Stimulated activated naive B cell treated with anti-CD40 and anti-IgM and Interleukin-4, amounts not matched to agents 10 μg/mL and 1 μg/mL and 100 μg/mL, for 72 hours (primary cell): ENCODE measurements around the gene CHST1.
A peak's percentile ranks its signal among the peaks of the same experiment; 100 is the strongest.

Experiments used
- ATAC-seq, 2 donors: fragments of 150-1000 bp; cut with Tn5 transposase; replicated peaks; 2 replicates each; pipeline ENCODE4 v1.10.0; 2021; ENCODE audit warnings: moderate library complexity in 1 of 2
- DNase-seq: peaks from one replicate; pipeline ENCODE4 v3.0.0; 2021
- H3K27ac Mint-ChIP-seq: one replicate; pipeline ENCODE4 v1.8.0; 2022; ENCODE audit warnings: mild to moderate bottlenecking, mixed read lengths
- H3K27me3 Mint-ChIP-seq, 2 donors: one replicate each; pipeline ENCODE4 v1.8.0; 2022; ENCODE audit warnings: mixed read lengths in 2 of 2
- H3K36me3 Mint-ChIP-seq, 2 donors: one replicate each; pipeline ENCODE4 v1.8.0; 2022; ENCODE audit warnings: mixed read lengths in 2 of 2, mild to moderate bottlenecking in 1 of 2
- H3K4me1 Mint-ChIP-seq, 2 donors: one replicate each; pipeline ENCODE4 v1.8.0; 2022; ENCODE audit warnings: mixed read lengths in 2 of 2, mild to moderate bottlenecking in 1 of 2
- H3K4me3 Mint-ChIP-seq, 2 donors: one replicate each; pipeline ENCODE4 v1.8.0; 2022; ENCODE audit warnings: mild to moderate bottlenecking in 2 of 2, mixed read lengths in 2 of 2, moderate library complexity in 1 of 2
- H3K9me3 Mint-ChIP-seq, 2 donors: one replicate each; pipeline ENCODE4 v1.8.0; 2022; ENCODE audit warnings: mixed read lengths in 2 of 2, mild to moderate bottlenecking in 1 of 2

CHST1 gene

DNA sequence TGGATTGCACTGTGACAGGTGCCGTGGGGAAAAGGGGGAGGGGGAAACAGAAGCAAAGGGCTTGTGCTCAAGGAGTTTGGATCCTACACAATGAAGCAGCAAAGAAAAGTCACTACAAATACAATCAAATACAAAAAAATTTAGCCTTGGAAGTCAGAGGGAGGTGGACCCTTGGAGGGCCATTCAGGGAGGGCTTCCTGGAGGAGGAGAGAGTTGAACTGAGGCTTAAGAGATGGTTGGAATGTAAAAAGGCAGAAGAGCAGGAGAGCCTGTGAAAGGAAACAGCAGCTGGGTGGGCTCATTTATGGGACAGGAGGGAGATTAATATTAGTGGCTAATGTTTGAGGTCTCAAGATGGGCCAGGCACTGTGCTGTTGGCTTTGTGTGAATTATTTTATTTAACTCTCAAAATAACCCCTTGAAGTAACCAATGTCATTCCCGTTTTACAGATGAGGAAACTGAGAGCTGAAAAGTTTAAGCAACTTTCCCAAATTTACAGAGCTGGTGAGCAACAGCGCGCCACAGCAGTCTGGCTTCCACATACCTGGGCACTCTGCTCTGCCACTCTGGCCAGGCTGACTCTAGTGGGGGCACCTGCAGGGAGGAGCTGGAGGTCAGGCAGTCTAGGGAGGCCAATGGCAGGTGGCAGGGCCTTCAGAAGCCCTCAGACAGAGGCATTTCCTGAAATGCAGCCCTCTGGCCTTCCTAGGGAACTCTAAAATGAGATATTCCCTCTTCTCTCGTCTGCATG lies 2.7 kb upstream of the CHST1 start:
- DNase-seq (no peak), ATAC-seq (no peak)
- Mint-ChIP-seq H3K36me3 (no peaks in the 10 kb centered on the region), H3K4me1 (peaks cover 4 to 5% of the 10 kb centered on the region in 2 donors), H3K4me3 (no peak overlapping the region), H3K9me3 (no peaks in the 10 kb centered on the region), H3K27ac (no peak overlapping the region), H3K27me3 (peaks cover 55 to 73% of the 10 kb centered on the region in 2 donors)

DNA sequence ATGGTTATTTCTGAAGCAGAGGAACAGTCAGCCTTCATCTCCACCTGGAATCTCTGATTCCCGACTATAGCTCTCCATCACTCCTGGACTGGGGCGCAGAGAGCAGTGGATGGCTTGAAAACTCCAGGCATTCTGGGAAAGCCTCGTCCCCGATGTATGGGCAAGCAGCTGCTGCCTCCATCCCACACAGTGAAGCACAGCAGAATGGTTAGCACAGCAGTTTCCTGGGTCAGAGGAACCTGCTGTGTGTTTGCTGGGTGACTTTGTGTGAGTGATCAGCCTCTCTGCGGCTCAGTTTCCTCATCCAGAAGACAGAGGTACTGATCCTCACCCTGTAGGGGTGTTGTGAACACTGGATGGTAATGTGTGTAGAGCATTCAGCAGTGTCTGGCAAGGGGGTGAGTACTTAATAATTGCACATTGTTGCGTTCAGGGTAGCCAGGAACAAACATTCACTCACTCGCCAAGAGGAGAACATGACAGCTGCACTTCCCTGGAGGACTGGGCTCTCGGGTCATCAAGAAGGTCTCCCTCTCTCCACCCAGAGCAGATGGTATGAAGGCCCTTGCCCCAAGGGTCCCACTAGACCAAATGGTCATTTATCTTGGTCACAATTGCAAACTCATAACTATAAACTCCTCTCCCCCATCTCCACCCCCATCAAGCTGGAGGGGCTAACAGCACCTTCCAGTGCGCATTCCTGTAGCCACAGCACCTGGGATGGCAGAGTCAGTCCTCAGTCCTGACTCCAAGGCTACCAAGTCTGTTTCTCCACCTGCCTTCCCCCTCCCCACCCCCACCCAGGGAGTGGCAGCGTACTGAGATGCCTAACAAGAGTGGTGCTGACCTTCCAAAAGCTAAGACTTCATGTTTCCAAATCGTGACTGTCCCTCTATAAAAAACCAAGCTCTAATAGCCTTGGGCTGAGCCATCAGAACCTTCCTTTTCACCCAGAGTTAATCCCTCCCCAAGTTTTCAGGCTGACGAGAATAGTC lies 1.5 kb upstream of the CHST1 start:
- no peak overlapping the region for H3K27ac Mint-ChIP-seq
- no peak for DNase-seq
- peaks cover 55 to 84% of the 10 kb centered on the region in 2 donors for H3K27me3 Mint-ChIP-seq
- H3K4me1 Mint-ChIP-seq: peaks cover 5 to 6% of the 10 kb centered on the region in 2 donors
- no peaks in the 10 kb centered on the region for H3K9me3 Mint-ChIP-seq
- ATAC-seq: no peak
- H3K4me3 Mint-ChIP-seq: no peak overlapping the region
- H3K36me3 Mint-ChIP-seq: no peaks in the 10 kb centered on the region

DNA sequence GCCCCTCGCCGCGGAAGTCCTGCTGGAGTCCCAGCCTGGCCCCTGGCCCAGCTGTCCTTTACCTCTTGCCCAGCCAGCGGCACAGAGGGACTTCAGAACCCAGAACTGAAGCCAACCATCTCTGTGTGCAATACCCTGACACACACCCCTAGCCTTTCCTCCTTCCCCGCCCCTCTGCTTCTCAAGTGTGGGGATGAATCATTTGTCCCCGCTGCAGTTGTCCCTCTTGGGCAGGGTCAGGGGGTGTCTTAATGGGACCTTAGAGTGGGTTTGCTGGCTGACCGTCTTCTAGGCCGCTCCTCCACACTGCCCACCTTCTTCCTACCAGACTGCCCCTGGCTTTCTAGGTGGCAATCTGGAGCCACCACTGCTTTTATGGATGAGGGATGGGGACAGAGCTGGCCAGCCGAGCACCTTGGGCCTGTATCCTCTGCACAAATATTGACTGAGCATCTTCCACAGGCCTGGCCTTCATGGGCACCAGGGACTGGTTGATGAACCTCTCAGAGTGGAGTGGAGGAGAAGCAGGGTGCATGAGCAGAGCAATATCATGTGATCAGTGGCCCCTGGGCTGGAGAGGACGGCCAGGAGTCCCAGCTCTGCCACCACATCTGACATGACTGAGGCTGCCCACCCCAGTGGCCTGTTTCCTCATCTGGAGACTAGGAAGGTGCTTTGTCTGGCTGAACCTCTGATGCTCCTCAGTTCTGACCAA lies 668 bp upstream of the CHST1 start:
- Mint-ChIP-seq H3K9me3 (no peaks in the 10 kb centered on the region), H3K4me3 (peak overlapping the region; percentile 69 to 74), H3K27ac (no peak overlapping the region), H3K4me1 (peaks cover 5 to 6% of the 10 kb centered on the region in 2 donors), H3K36me3 (no peaks in the 10 kb centered on the region), H3K27me3 (peaks cover 61 to 89% of the 10 kb centered on the region in 2 donors)
- DNase-seq: no peak
- ATAC-seq: no peak

DNA sequence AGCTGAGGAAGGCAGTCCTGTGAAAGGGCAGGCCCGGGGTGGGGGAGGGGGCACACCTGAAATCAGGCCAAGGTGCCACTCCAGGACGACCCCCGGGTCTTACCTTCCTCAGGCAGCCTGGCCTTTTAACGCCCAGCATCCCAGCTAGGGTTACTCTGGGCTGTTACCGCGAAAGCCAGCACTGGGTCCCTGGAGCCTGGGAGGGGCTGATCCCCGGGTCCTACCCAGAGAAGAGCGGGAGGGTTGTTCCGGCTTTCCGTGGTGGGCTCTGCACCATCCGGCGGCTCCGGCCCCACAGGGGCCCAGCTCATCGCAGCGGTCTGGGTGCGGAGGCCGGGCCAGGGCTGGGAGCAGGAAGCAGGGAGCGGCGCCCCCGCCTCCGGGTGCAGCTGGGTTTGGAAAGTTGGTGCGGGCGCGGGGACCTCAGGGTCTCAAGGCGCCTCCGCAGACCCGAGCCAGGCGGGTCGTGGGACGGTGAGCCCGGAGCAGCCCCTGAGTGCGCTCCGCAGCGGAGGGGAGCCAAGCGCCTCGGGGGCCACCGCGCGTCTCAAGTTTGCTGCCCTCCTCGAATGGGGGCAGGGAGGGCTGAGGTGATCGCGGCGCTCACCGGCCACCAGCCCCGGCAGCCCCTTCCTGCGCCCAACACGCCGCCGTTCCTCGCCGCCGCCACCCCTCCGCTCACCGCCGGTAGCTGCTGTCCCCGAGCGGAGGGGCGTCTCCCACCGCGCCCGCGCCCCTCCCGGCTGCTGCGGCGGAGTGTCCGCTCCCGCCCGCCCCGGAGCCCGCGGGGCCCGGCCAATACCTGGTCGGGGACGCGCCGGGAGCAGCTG lies 831 bp downstream of the CHST1 start:
- Mint-ChIP-seq H3K4me1 (peaks cover 5 to 6% of the 10 kb centered on the region in 2 donors), H3K4me3 (peak overlapping the region in 1 of 2 donors; percentile 38), H3K9me3 (no peaks in the 10 kb centered on the region), H3K27ac (no peak overlapping the region), H3K36me3 (no peaks in the 10 kb centered on the region), H3K27me3 (peaks cover 75 to 91% of the 10 kb centered on the region in 2 donors)
- no peak for ATAC-seq
- DNase-seq: no peak

DNA sequence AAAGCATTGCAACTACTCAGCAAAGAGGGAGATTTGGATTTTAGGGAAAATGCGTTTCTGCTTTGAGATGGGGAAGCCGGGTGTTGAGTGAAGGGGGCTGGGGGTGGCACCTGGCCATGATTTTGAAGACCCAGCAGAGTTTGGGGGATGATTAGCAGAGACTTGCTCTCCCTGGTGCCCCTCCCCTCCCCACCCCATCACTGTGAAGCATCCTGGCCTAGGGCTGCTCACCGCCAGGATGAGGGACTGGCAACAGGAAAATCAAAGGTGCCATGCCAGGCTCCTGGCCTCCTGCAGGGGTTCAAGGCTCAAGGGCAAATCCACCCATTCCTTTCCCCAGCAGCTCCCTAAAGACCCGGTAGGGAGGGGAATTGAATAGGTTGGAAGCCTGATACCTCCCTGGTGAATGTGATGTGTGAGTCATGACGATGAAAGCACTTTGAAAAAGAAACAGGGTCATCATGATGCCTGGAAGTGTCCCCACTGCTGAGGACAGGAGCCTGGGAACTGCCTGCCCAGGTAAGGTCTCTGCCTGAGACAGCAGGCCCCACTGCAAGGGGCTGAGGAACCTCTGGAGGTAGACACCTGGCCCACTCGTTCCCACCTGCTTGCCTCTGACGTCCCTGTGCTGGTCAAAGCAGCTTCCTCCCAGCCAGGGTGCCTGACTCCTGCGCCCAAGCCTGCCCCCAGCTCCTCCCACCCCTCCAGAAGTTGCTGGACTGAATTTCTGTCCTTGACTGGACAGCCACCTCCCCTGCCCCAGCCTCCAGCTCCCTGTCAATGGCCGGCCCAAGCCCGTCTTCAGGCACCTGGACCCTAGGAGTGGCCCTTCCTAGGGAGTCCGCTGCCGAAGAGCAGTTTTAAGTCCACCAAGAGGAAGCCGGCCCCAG lies 1.7 kb downstream of the CHST1 start:
- no peaks in the 10 kb centered on the region for H3K9me3 Mint-ChIP-seq
- H3K36me3 Mint-ChIP-seq: no peaks in the 10 kb centered on the region
- H3K4me1 Mint-ChIP-seq: peaks cover 5 to 6% of the 10 kb centered on the region in 2 donors
- H3K4me3 Mint-ChIP-seq: no peak overlapping the region
- DNase-seq (no peak), ATAC-seq (no peak)
- no peak overlapping the region for H3K27ac Mint-ChIP-seq
- H3K27me3 Mint-ChIP-seq: peaks cover 70 to 91% of the 10 kb centered on the region in 2 donors

DNA sequence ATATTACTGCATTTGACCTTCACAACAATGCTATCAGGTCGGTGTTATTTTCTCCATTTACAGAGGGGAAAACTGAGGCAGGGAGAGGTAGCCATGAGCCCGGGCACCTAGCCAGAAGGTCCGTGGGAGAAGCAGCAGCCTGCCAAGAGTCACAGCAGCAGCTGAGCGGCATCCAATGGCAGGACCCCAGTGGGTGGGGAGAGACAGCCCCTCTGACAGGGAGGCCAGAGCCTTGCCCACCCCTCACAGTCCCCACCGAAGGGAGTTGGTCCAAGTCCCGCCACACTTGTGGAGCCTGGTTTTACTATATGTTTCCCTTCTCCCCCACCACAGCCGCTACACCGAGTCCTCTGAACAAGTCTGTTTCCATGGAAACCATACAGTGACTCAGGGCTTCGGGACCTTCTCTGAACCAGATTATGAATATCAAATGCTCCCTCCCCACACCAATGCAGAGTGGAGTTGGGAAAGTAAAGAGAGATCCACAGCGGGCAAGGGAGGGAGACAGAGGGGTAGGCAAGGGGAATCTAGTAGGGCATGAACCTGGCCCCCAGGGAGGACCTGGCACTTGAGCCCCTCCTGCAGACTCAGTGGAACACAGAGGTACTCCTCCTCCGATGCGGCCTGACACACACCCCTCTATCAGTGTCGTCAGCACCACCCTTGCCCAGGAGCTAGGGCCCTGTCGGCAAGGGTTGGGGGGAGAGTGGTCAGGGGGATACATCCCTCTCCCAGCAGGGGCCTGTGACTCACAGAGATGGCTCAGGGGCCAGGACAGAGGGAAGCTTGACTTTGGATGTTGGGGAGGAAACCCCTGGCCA lies 2.5 kb downstream of the CHST1 start:
- H3K36me3 Mint-ChIP-seq: no peaks in the 10 kb centered on the region
- no peak for ATAC-seq
- DNase-seq: no peak
- no peaks in the 10 kb centered on the region for H3K9me3 Mint-ChIP-seq
- no peak overlapping the region for H3K27ac Mint-ChIP-seq
- H3K27me3 Mint-ChIP-seq: peaks cover 68 to 87% of the 10 kb centered on the region in 2 donors
- peaks cover 5 to 6% of the 10 kb centered on the region in 2 donors for H3K4me1 Mint-ChIP-seq
- no peak overlapping the region for H3K4me3 Mint-ChIP-seq

DNA sequence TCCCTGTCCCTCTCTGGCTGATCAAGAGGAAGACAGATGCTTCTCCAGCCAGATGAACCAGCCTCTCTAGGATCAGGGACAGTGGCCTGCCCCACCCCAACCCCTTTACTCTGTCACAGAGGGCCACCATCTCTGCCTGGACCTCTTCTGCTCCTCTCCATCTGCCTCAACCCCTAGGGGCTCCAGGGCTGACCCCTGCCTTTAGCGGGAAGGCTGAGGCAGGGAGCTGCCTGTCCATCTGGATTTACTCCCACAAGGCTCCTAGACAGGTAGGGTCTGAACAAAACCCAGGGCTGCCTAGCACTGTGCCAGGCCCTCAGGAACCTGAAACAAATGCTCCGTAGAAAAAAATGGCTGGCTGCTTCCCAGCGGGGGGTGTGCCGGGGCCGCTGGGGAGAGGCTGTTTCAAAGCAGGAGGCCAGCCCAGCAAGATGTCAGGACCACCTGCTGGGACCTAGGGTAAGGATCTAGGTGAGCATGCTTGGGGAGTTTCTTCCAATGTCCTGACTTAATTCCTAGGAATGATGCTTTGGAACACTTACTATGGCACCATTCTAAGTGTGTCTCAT lies 3.2 kb downstream of the CHST1 start:
- no peak for DNase-seq
- no peaks in the 10 kb centered on the region for H3K9me3 Mint-ChIP-seq
- H3K4me3 Mint-ChIP-seq: no peak overlapping the region
- no peak for ATAC-seq
- peaks cover 66 to 87% of the 10 kb centered on the region in 2 donors for H3K27me3 Mint-ChIP-seq
- H3K36me3 Mint-ChIP-seq: no peaks in the 10 kb centered on the region
- H3K4me1 Mint-ChIP-seq: peaks cover 5 to 6% of the 10 kb centered on the region in 2 donors
- no peak overlapping the region for H3K27ac Mint-ChIP-seq

DNA sequence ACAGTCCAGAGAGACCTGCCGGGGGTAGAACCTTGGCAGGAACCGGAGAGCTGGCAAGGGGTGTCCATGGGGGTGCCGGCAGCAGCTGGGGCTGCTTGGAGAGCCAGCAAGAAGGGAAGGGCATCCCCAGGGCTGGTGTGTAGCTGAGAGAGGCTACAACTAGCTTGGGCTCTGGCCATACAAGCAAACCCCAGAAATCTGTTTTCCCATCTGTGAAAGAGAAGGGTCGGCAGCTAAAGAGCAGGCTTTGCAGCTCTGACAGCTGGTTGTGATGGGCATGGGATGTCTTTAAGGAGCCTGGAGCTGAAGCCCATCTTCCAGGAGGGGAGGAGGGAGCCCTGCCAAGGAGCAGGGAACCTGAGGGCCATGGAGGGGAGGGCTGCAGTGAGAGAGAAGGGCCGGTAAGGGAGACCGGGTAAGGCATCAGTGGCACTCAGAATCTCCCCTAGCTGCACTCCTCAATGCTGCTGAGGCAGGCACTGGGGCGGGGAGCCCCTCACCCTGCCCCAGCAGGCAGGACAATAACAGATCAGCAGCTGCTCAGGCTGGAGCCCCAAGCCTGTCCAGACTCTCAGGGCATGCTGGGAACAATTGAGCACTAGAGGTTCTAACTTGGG lies 3.9 kb downstream of the CHST1 start:
- ATAC-seq (no peak), DNase-seq (no peak)
- Mint-ChIP-seq H3K27me3 (peaks cover 66 to 87% of the 10 kb centered on the region in 2 donors), H3K9me3 (no peaks in the 10 kb centered on the region), H3K27ac (no peak overlapping the region), H3K4me3 (no peak overlapping the region), H3K36me3 (no peaks in the 10 kb centered on the region), H3K4me1 (peaks cover 5 to 6% of the 10 kb centered on the region in 2 donors)

DNA sequence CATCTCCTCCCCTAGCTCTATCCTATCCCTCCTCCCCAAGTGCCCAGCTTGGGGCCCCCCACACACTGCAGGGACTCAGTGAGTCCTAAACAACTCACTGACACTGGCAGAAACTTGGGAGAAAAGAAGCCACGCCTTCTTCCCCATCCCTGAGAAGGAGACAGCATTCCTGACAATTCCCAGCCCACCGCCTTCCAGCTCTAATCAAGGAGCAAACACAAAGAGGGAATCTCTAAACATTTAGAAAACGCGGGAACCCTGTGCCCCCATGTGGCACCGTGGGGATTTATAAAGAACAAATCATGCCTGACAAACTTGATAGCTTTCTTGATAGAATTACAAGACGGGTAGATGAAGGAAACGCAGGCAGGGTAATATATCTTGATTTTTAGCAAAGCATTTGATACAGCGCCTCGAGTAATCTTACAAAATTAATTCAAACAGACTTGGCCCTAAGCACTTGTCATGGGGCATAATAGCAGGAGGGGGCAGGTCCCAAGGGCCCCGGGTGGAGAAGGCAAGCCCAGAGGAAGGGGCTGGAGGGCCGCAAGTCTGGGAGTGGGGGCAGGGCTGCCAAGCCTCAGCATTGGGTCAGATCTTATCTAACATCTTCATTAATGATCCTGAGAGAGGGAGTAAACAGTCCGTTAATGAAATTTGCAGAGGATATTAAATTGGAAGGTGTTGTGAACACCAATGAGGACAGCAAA lies 4.5 kb downstream of the CHST1 start:
- peaks cover 3 to 6% of the 10 kb centered on the region in 2 donors for H3K4me1 Mint-ChIP-seq
- peaks cover 65 to 87% of the 10 kb centered on the region in 2 donors for H3K27me3 Mint-ChIP-seq
- no peak overlapping the region for H3K27ac Mint-ChIP-seq

DNA sequence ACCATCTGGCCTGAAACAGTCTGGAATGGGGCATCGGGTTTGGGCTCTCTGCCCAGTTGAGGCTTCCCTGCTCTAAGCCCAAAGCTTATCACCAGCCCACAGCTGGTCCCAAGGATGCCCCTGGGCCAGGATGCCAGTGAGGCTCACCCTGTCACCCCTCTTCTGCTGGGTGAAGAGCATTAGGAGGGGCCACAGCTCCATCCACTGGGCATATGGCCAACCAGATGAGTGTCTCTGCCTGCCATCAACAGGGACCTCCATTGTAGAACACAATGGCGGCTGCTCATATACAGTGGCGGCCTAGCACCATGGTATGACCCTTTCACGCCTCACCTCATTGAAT lies 5.6 kb downstream of the CHST1 start:
- Mint-ChIP-seq H3K9me3 (no peaks in the 10 kb centered on the region), H3K27ac (no peak overlapping the region), H3K4me3 (no peak overlapping the region), H3K36me3 (no peaks in the 10 kb centered on the region), H3K27me3 (peaks cover 65 to 94% of the 10 kb centered on the region in 2 donors), H3K4me1 (peaks cover 7 to 11% of the 10 kb centered on the region in 2 donors)
- ATAC-seq (no peak), DNase-seq (no peak)

More for the DNA sequence above, 4.5 kb downstream of the CHST1 start:
- no peaks in the 10 kb centered on the region for H3K9me3 Mint-ChIP-seq
- ATAC-seq (no peak), DNase-seq (no peak)
- H3K36me3 Mint-ChIP-seq: no peaks in the 10 kb centered on the region
- H3K4me3 Mint-ChIP-seq: no peak overlapping the region
